SK-N-SH (cell line): ENCODE data around the gene SEBOX.

Experiments used
- CHD2 ChIP-seq: fragments of 150-350 bp; IDR thresholded peaks from 2 replicates; pipeline ENCODE4 v1.6.1; 2018; ENCODE audit warnings: low read length; ENCODE audit not compliant: partially characterized antibody
- EP300 ChIP-seq, 2 experiments: IDR thresholded peaks; 2 replicates each; pipeline versions ENCODE4 v1.4.0 to v1.6.1; 2012; ENCODE audit warnings: borderline replicate concordance in 1 of 2, low read depth in 1 of 2, low read length in 1 of 2
- IRF3 ChIP-seq: fragments of 150-350 bp; IDR thresholded peaks from 2 replicates; pipeline ENCODE4 v1.6.1; 2016; ENCODE audit warnings: mild to moderate bottlenecking, low read depth, low read length
- MEF2A ChIP-seq: IDR thresholded peaks from 2 replicates; pipeline ENCODE4 v1.4.0; 2012; ENCODE audit warnings: low read depth, borderline replicate concordance
- NRF1 ChIP-seq: IDR thresholded peaks from 2 replicates; pipeline ENCODE4 v1.6.1; 2012; ENCODE audit warnings: low read depth, mild to moderate bottlenecking, low read length
- POLR2AphosphoS5 ChIP-seq: IDR thresholded peaks from 2 replicates; pipeline ENCODE4 v1.6.1; 2012; ENCODE audit warnings: low read depth, low read length
- RAD21 ChIP-seq: IDR thresholded peaks from 2 replicates; pipeline ENCODE4 v1.6.1; 2012; ENCODE audit warnings: mild to moderate bottlenecking, low read length
- RCOR1 ChIP-seq: fragments of 150-350 bp; IDR thresholded peaks from 2 replicates; pipeline ENCODE4 v1.6.1; 2017; ENCODE audit warnings: antibody characterized with exemption, low read length
- TAF1 ChIP-seq: IDR thresholded peaks from 2 replicates; pipeline ENCODE4 v1.6.1; 2012; ENCODE audit warnings: low read depth, mild to moderate bottlenecking, low read length, moderate library complexity, borderline replicate concordance
- USF2 ChIP-seq: fragments of 150-350 bp; IDR thresholded peaks from 2 replicates; pipeline ENCODE4 v1.6.1; 2017; ENCODE audit warnings: antibody characterized with exemption, low read length, low read depth, borderline replicate concordance
- TF ChIP-seq, protein P1 (sequence below): fragments of 200-600 bp; sonication (generic); IDR thresholded peaks from 2 replicates; pipeline ENCODE4 v1.6.1; 2017; ENCODE audit warnings: antibody characterized with exemption, mild to moderate bottlenecking, moderate library complexity
- TF ChIP-seq, protein P2 (sequence below): IDR thresholded peaks from 2 replicates; pipeline ENCODE4 v1.6.1; 2012; ENCODE audit warnings: mild to moderate bottlenecking, low read depth, low read length, moderate library complexity
- TF ChIP-seq, protein P3 (sequence below): IDR thresholded peaks from 2 replicates; pipeline ENCODE4 v1.4.0; 2012; ENCODE audit warnings: low read depth

DNA sequence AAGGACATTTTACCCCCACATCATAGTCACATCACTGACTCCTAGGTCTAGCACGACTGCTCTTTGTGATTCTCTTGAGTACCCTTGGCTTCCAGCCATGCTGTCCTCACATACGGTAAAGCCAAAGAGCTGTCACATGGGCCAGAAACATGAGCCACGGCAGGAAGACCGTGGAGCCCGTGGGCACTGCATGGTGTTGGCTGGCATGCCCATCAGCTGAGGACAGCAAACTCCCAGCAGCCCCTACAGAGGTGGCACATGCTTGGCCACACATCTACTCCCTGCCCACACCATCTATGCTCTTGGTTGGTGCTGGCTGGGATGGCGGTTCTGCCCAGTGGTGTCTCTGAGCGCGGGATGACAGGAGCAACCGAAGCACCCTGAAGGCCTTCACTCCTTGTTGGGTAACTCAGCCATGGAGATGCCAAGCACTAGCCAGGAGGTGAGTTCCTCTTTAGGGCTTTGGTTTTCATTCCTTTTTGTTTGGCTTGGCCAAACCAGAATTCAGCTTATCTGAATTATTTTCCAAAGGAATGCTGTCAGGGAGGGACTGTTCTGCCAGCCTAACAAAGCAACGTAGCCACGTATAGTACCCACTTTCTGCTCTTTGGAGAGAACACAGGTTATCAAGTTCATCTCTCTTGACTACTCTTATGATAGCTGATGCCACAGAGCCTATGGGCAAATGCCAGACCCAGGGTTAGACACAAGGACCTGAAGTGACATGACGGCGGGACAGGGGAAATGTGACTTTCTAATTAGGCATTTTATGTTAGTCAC, 19.4 kb downstream of the SEBOX start:
- TF ChIP-seq NRF1 (no peak), TAF1 (no peak), MEF2A (no peak), RCOR1 (no peak), USF2 (no peak), IRF3 (no peak), EP300 (IDR thresholded peaks at IDR 0.05; ENCODE audit: borderline replicate concordance in 1 of 2, low read depth in 1 of 2, low read length in 1 of 2) (no peak), RAD21 (no peak), POLR2AphosphoS5 (no peak), CHD2 (no peak)
- TF ChIP-seq, protein P1, sequence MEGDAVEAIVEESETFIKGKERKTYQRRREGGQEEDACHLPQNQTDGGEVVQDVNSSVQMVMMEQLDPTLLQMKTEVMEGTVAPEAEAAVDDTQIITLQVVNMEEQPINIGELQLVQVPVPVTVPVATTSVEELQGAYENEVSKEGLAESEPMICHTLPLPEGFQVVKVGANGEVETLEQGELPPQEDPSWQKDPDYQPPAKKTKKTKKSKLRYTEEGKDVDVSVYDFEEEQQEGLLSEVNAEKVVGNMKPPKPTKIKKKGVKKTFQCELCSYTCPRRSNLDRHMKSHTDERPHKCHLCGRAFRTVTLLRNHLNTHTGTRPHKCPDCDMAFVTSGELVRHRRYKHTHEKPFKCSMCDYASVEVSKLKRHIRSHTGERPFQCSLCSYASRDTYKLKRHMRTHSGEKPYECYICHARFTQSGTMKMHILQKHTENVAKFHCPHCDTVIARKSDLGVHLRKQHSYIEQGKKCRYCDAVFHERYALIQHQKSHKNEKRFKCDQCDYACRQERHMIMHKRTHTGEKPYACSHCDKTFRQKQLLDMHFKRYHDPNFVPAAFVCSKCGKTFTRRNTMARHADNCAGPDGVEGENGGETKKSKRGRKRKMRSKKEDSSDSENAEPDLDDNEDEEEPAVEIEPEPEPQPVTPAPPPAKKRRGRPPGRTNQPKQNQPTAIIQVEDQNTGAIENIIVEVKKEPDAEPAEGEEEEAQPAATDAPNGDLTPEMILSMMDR: no peak
- TF ChIP-seq, protein P2, sequence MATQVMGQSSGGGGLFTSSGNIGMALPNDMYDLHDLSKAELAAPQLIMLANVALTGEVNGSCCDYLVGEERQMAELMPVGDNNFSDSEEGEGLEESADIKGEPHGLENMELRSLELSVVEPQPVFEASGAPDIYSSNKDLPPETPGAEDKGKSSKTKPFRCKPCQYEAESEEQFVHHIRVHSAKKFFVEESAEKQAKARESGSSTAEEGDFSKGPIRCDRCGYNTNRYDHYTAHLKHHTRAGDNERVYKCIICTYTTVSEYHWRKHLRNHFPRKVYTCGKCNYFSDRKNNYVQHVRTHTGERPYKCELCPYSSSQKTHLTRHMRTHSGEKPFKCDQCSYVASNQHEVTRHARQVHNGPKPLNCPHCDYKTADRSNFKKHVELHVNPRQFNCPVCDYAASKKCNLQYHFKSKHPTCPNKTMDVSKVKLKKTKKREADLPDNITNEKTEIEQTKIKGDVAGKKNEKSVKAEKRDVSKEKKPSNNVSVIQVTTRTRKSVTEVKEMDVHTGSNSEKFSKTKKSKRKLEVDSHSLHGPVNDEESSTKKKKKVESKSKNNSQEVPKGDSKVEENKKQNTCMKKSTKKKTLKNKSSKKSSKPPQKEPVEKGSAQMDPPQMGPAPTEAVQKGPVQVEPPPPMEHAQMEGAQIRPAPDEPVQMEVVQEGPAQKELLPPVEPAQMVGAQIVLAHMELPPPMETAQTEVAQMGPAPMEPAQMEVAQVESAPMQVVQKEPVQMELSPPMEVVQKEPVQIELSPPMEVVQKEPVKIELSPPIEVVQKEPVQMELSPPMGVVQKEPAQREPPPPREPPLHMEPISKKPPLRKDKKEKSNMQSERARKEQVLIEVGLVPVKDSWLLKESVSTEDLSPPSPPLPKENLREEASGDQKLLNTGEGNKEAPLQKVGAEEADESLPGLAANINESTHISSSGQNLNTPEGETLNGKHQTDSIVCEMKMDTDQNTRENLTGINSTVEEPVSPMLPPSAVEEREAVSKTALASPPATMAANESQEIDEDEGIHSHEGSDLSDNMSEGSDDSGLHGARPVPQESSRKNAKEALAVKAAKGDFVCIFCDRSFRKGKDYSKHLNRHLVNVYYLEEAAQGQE: no peak
- TF ChIP-seq, protein P3, sequence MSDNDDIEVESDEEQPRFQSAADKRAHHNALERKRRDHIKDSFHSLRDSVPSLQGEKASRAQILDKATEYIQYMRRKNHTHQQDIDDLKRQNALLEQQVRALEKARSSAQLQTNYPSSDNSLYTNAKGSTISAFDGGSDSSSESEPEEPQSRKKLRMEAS: no peak
